Measurements from ENCODE around the gene NUBPL.
A peak's percentile ranks its signal among the peaks of the same experiment; 100 is the strongest.
"Not testable (repeated sequence)": the region's sequence is repeated elsewhere in the genome, so short reads cannot be mapped to it uniquely, and the experiment has no call there.

The NUBPL gene

GRCh38 chr14:31877255-31877798 lies 316.1 kb downstream of the NUBPL start:
- no peak for DNase-seq (ENCODE audit: low read depth in 2 of 2)

GRCh38 chr14:31879661-31880348 lies 318.6 kb downstream of the NUBPL start:
- no peak for DNase-seq (ENCODE audit: low read depth in 2 of 2)

DNA sequence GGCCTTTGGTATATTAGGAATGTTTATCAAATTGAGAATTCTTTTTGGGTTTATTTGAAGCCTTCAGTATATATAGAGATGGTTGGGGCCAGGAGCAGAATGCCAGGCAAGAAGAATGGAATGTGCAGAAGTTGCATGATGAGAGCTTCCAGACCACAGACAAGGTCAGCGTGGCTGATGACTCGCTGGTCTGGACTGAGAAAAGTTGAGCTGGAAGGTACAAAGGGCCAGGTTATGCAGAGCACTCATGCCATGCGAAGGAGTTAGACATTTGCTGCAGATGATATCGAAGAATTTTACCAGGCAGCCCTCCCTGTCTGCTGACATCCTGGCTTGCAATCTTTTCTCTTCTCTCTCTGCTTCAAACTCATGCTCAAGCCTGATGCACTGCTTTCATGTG lies 319.7 kb downstream of the NUBPL start:
- DNase-seq (ENCODE audit: low read depth in 2 of 2) = peak; percentile 71 to 74

- no peak for DNase-seq (ENCODE audit: low read depth in 2 of 2)
Observed at GRCh38 chr14:31881531-31882310, 320.5 kb downstream of the NUBPL start.

- no peak for DNase-seq (ENCODE audit: low read depth in 2 of 2)
Observed at GRCh38 chr14:31884238-31884637, 323.0 kb downstream of the NUBPL start.

DNA sequence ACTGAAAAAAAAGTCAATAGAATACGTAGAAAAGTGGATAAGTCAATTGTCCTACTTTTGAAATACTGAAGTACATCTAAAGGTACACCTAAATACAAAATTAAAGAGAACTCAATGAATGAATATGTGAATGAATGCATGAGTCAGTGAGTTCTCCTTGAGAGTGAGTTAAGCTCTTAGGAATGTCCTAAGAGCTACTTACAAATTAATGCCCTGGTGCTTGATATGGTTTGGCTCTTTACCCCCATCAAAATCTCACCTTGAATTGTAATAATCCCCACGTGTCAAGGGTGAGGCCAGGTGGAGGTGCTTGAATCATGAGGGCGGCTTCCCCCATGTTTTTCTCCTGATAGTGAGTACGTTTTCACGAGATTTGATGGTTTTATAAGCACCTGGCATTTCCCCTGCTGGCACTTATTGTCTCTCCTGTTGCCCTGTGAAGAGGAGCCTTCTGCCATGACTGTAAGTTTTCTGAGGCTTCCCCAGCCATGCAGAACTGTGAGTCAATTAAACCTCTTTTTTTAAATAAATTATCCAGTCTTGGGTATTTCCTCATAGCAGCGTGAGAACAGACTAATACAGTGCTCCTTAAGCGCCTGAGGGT lies 323.7 kb downstream of the NUBPL start:
- no peak for DNase-seq (ENCODE audit: low read depth in 2 of 2)

GRCh38 chr14:31886156-31886835 lies 325.1 kb downstream of the NUBPL start:
- no peak for DNase-seq (ENCODE audit: low read depth in 2 of 2)

GRCh38 chr14:31887929-31888580 lies 326.9 kb downstream of the NUBPL start:
- no peak for DNase-seq (ENCODE audit: low read depth in 2 of 2)

DNA sequence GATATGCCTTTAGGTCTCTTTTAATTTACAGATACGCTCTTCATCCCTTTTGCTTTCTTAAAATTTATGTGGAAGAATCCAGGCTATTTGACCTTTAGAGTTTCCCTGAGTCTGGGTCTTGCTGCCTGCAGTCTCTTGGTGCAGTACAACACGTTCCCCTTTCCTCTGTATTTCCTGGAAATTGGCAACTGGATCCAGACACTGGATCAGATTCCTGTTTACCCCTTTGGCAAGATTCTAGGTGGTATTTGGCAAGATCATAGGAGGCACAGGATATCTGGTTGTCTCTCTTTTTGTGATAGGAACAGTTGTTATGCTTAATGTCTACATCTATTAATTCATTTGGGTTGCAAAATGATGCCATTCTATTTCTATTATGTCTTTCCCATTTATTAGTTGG lies 328.1 kb downstream of the NUBPL start:
- no peak for DNase-seq (ENCODE audit: low read depth in 2 of 2)

DNA sequence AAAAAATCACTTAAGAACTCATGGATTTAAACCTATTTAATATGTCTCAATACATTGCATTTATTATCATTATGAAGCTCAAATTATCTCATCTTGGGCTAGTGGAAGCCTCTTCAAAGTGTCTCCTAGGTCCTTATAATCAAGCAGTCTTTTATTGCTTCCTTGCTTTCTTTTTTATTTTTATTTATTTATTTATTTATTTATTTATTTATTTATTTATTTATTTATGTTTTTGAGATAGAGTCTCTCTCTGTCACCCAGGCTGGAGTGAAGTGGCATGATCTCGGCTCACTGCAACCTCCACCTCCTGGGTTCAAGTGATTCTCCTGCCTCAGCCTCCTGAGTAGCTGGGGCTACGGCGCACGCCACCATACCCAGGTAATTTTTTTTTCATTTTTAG lies 329.0 kb downstream of the NUBPL start:
- DNase-seq (ENCODE audit: low read depth in 2 of 2) = not testable (repeated sequence)

- no peak for DNase-seq (ENCODE audit: low read depth in 2 of 2)
Observed at GRCh38 chr14:31893221-31893757, 332.1 kb downstream of the NUBPL start.

- no peak for DNase-seq (ENCODE audit: low read depth in 2 of 2)
Observed at GRCh38 chr14:31894351-31894750, 333.1 kb downstream of the NUBPL start.

- DNase-seq (ENCODE audit: low read depth in 2 of 2) = peak; percentile 69 to 71
Observed at GRCh38 chr14:31895206-31895605, 334.0 kb downstream of the NUBPL start.

- DNase-seq (ENCODE audit: low read depth in 2 of 2) = no peak
Observed at GRCh38 chr14:31895646-31896045, 334.4 kb downstream of the NUBPL start.

DNA sequence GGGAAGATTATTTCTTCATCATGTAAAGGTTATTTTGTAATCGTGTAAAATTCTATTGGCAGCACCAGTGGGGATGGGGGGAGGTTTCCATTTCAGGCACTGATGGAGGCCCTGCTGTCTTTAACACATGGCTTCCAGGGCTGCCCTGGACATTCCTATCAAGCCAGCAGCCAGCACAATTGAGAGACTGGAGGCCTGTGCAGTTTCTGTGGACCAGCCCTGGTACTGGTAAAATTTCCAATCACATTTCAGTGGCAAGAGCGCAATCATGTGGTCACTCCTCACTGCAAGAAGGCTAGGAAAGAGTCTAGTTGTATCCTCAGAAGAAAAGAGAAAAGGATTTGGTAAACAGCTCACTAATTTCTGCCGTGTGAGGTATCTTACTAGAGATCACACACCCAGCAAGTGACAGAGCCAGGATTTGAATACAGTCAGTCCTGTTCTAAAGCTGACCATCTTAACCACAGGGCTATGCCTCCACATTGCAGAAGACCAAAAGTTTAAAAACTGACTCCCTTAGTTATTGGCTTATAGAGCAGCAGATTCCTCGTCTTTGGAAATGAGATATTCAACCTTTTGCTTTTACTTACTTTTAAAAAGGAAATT lies 336.5 kb downstream of the NUBPL start:
- no peak for DNase-seq (ENCODE audit: low read depth in 2 of 2)

DNA sequence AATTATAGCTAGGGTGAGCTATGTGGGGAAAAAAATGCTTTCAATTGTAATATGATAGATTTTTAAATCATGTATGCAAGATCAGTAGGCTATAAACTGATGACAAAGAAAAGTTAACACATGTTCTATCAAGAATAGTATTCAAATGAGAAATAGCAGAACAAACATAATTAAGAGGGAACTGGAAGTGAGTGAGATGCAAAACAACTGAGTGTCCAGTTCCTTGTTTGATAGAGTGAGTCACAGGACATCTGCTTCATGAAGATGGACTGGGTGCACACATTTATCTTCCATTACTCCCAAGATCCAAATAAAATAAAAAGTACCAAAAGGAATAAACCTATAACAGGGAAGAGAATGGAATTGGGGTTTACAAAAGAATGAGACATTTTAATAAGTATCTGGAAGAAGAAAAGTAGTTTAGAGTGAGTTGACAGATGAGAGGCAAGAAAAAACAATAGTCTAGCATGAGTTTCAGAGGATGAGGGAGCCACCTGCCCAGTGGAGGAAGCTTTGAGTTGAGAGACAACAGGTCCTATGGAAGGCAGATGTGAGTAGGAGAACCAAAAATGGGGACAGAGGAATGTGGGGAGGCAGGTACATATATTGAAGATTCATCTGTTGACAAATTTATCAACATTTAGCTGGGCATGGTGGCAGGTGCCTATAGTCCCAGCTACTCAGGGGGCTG lies 337.8 kb downstream of the NUBPL start:
- DNase-seq (ENCODE audit: low read depth in 2 of 2) = no peak

GRCh38 chr14:31902002-31902401 lies 340.8 kb downstream of the NUBPL start:
- DNase-seq (ENCODE audit: low read depth in 2 of 2) = no peak

- no peak for DNase-seq (ENCODE audit: low read depth in 2 of 2)
Observed at GRCh38 chr14:31902945-31903646, 341.9 kb downstream of the NUBPL start.

- no peak for DNase-seq (ENCODE audit: low read depth in 2 of 2)
Observed at GRCh38 chr14:31909977-31910376, 348.8 kb downstream of the NUBPL start.
